K562 (cell line): ENCODE measurements around the gene C12orf75. TPM values are rescaled to one million over a fixed set of nuclear protein-coding genes. Genes with fewer than 3 reads are reported as not detected.

Experiments used
- CBX8 ChIP-seq: fragments of 200-600 bp; sonication (generic); IDR thresholded peaks from 2 replicates; pipeline ENCODE4 v1.6.1; 2012; ENCODE audit warnings: borderline replicate concordance, mixed run types, low read depth, mild to moderate bottlenecking, moderate library complexity, mixed read lengths, low read length, control low read depth, inconsistent platforms; ENCODE audit not compliant: poor library complexity, severe bottlenecking; ENCODE audit errors: extremely low read depth
- ELF2 ChIP-seq: fragments of 250-450 bp; sonication (Bioruptor Pico); IDR thresholded peaks from 2 replicates; pipeline ENCODE4 v1.5.0; 2021; ENCODE audit warnings: mild to moderate bottlenecking
- NFE2L1 ChIP-seq: fragments of 450-650 bp; IDR thresholded peaks from 2 replicates; pipeline ENCODE4 v1.6.1; 2016; ENCODE audit warnings: missing genetic modification characterization, low read depth, mild to moderate bottlenecking, missing compliant biosample characterization, moderate library complexity, borderline replicate concordance
- SAFB ChIP-seq: fragments of 200-400 bp; formaldehyde crosslinking; IDR thresholded peaks from 2 replicates; pipeline ENCODE4 v1.6.1; 2017; ENCODE audit warnings: low read depth, low read length, borderline replicate concordance
- TBL1XR1 ChIP-seq, 2 experiments: IDR thresholded peaks; 2 replicates each; pipeline ENCODE4 v1.6.1; 2012; ENCODE audit warnings: improper control_type of control experiment in 2 of 2, low read length in 2 of 2, mild to moderate bottlenecking in 1 of 2
- ZBTB11 ChIP-seq, 3 experiments: fragments of 200-800 bp in 1 of 3; fragments of 250-450 bp in 1 of 3; fragments of 450-650 bp in 1 of 3; sonication (Bioruptor Pico) in 1 of 3; sonication (Bioruptor generic) in 1 of 3; formaldehyde crosslinking in 1 of 3; IDR thresholded peaks; 2 replicates each; pipeline versions ENCODE4 v1.6.1 to v1.8.0; 2016 to 2022; ENCODE audit warnings: mild to moderate bottlenecking in 2 of 3, missing genetic modification characterization in 2 of 3, missing compliant biosample characterization in 1 of 3, moderate library complexity in 1 of 3
- ZNF511 ChIP-seq: sonication (generic); formaldehyde crosslinking; IDR thresholded peaks from 2 replicates; pipeline ENCODE4 v1.8.0; 2022; ENCODE audit warnings: mild to moderate bottlenecking, missing genetic modification reagents
- polyA plus RNA-seq, 8 experiments: library from polyadenylated mRNA; depleted of rRNA in 4 of 8; stranded (reverse) in 5 of 8; unstranded in 3 of 8; fragments of >200 nt; fragmentation: Nextera tagmentation in 2 of 8; fragmentation: Illumina TruSeq in 1 of 8; extraction: Ambion mirVana in 2 of 8; extraction: Trizol in 1 of 8; gene quantifications; 2 replicates each; pipeline versions ENCODE4 v1.2.1 to v1.2.3, GENCODE V29; 2011 to 2014; ENCODE audit warnings: inconsistent platforms in 1 of 8, missing spikeins in 1 of 8
- total RNA-seq, 7 experiments: library from RNA; depleted of rRNA in 6 of 7; stranded (reverse); fragments of >200 nt in 6 of 7; fragmentation: Illumina TruSeq in 2 of 7; extraction: Trizol in 2 of 7; gene quantifications; 2 replicates each; pipeline versions ENCODE4 v1.2.1 to v1.2.3, GENCODE V29; 2011 to 2021; ENCODE audit warnings: low replicate concordance in 1 of 7
- TF ChIP-seq, protein P1 (sequence below): fragments of 450-650 bp; IDR thresholded peaks from 2 replicates; pipeline ENCODE4 v1.7.1; 2018; ENCODE audit warnings: mild to moderate bottlenecking, low read depth; ENCODE audit not compliant: partially characterized antibody

C12orf75 gene
- total and polyA plus RNA-seq, 9 of the 15 experiments (the other 6 are each of a cell fraction or from before 2014, with no cell fraction given): 0.06 to 0.82 (median 0.26) TPM; not detected in 3

- TF ChIP-seq, protein P1, sequence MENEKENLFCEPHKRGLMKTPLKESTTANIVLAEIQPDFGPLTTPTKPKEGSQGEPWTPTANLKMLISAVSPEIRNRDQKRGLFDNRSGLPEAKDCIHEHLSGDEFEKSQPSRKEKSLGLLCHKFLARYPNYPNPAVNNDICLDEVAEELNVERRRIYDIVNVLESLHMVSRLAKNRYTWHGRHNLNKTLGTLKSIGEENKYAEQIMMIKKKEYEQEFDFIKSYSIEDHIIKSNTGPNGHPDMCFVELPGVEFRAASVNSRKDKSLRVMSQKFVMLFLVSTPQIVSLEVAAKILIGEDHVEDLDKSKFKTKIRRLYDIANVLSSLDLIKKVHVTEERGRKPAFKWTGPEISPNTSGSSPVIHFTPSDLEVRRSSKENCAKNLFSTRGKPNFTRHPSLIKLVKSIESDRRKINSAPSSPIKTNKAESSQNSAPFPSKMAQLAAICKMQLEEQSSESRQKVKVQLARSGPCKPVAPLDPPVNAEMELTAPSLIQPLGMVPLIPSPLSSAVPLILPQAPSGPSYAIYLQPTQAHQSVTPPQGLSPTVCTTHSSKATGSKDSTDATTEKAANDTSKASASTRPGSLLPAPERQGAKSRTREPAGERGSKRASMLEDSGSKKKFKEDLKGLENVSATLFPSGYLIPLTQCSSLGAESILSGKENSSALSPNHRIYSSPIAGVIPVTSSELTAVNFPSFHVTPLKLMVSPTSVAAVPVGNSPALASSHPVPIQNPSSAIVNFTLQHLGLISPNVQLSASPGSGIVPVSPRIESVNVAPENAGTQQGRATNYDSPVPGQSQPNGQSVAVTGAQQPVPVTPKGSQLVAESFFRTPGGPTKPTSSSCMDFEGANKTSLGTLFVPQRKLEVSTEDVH: no peak
- TF ChIP-seq CBX8 (no peak), TBL1XR1 (IDR thresholded peaks at IDR 0.05; ENCODE audit: low read length in 2 of 2) (no peak), NFE2L1 (no peak), ZBTB11 (CRISPR knock-in tag; IDR thresholded peaks at IDR 0.05) (no peak), ELF2 (CRISPR knock-in tag) (no peak), ZNF511 (CRISPR knock-in tag) (no peak), SAFB (no peak)
Measured at GRCh38 chr12:105294161-105294560, 36.3 kb upstream of the C12orf75 start (continued).
